Erythroblast (primary cell): ENCODE results near the gene KRTAP10-7.

ENCODE experiments used
- GATA1 ChIP-seq: IDR thresholded peaks from 2 replicates; pipeline ENCODE4 v1.6.1; 2011; ENCODE audit warnings: low read depth, mild to moderate bottlenecking, control low read depth, low read length, moderate library complexity
- POLR2A ChIP-seq: IDR thresholded peaks from 2 replicates; pipeline ENCODE4 v1.6.1; 2011; ENCODE audit warnings: mild to moderate bottlenecking, low read length

GRCh38 chr21:44551340-44551961 lies 48.9 kb upstream of the KRTAP10-7 start, which contains the start of gene KRTAP10-2:
- TF ChIP-seq POLR2A: no peak
- TF ChIP-seq GATA1: no peak
